Astrocyte of the spinal cord (primary cell): ENCODE measurements around the gene CHRD.

ENCODE experiments used
- DNase-seq: peaks from one replicate; pipeline ENCODE4 v3.0.0; 2011; ENCODE audit warnings: low read depth, low spot score
- H3K4me3 ChIP-seq: 2 replicates; pipeline ENCODE4 v1.5.1; 2011; ENCODE audit warnings: low read depth, mild to moderate bottlenecking, low read length, moderate library complexity
- in situ Hi-C: cut with HindIII; loops from 2 replicates; pipeline ENCODE4 v1.10.0; 2017; ENCODE audit warnings: low sequenced_read_pairs
- TF ChIP-seq, protein P1 (sequence below): IDR thresholded peaks from 2 replicates; pipeline ENCODE4 v1.5.1; 2012; ENCODE audit warnings: low read depth, mild to moderate bottlenecking, low read length, inconsistent platforms

CHRD gene

DNA sequence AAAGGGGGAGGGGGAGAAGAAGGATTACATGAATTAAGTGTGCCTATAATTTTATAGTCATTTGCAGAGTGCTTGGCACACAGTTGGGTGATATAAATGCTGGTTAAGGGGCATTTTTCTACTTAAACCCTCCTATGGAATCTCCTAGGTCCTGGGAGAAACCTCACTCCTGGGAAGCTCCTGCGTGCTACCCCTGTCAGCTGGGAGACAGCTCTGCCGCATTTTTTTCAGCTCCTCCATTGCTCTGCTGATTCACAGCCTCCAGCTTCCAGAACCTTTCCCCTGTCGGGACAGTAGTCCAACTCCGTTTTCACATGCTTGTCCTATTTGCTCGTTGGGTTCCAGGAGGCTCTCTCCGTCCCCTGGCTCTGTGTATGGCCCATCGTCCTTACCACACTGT, 59.2 kb downstream of the CHRD start:
- in situ Hi-C loops: no loop called here
- TF ChIP-seq, protein P1, sequence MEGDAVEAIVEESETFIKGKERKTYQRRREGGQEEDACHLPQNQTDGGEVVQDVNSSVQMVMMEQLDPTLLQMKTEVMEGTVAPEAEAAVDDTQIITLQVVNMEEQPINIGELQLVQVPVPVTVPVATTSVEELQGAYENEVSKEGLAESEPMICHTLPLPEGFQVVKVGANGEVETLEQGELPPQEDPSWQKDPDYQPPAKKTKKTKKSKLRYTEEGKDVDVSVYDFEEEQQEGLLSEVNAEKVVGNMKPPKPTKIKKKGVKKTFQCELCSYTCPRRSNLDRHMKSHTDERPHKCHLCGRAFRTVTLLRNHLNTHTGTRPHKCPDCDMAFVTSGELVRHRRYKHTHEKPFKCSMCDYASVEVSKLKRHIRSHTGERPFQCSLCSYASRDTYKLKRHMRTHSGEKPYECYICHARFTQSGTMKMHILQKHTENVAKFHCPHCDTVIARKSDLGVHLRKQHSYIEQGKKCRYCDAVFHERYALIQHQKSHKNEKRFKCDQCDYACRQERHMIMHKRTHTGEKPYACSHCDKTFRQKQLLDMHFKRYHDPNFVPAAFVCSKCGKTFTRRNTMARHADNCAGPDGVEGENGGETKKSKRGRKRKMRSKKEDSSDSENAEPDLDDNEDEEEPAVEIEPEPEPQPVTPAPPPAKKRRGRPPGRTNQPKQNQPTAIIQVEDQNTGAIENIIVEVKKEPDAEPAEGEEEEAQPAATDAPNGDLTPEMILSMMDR: no peak
- no peak overlapping the region for H3K4me3 ChIP-seq
- DNase-seq: no peak
